ENCODE data around the gene COQ2.
"Not testable (repeated sequence)": the region's sequence is repeated elsewhere in the genome, so short reads cannot be mapped to it uniquely, and the experiment has no call there.

COQ2 gene, protein sequence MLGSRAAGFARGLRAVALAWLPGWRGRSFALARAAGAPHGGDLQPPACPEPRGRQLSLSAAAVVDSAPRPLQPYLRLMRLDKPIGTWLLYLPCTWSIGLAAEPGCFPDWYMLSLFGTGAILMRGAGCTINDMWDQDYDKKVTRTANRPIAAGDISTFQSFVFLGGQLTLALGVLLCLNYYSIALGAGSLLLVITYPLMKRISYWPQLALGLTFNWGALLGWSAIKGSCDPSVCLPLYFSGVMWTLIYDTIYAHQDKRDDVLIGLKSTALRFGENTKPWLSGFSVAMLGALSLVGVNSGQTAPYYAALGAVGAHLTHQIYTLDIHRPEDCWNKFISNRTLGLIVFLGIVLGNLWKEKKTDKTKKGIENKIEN

DNA sequence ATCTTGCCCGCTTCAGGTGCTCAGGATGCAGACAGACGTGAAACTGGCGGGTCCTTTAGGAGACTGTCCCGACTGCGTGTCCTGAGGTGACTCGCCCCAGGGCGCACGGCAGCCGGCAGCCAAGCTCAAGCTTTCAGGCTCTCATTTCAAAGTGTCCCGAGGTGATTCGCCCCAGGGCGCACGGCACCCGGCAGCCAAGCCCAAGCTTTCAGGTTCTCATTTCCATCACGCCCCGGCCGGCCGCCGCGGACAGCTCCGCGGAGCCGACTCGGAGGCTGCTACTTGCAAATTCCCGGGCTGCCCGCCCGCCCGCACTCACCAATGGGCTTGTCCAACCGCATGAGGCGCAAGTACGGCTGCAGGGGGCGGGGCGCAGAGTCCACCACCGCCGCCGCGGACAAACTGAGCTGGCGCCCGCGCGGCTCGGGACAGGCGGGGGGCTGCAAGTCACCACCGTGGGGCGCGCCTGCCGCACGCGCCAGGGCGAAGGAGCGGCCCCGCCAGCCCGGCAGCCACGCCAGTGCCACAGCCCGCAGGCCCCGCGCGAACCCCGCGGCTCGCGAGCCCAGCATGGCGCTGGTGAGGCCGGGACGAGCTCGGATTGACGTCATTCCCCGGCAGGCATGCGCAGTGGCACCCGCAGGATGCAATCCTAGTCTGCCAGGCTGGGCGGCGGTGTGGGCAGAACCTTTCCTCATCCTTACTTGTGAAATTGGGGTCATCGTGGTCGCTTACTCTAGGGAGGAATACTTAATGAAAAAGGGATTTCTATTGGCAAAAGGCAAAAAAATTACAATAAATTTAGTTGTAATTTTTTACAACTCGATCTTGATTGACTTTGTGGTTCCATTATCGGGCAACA lies at the start of gene COQ2:
Gene COQ2, minus strand, starts transcription at position 606 of the 862 bp plus-strand sequence. Its CDS starts 34 bp downstream, at position 572.
- TF ChIP-seq, protein P1, sequence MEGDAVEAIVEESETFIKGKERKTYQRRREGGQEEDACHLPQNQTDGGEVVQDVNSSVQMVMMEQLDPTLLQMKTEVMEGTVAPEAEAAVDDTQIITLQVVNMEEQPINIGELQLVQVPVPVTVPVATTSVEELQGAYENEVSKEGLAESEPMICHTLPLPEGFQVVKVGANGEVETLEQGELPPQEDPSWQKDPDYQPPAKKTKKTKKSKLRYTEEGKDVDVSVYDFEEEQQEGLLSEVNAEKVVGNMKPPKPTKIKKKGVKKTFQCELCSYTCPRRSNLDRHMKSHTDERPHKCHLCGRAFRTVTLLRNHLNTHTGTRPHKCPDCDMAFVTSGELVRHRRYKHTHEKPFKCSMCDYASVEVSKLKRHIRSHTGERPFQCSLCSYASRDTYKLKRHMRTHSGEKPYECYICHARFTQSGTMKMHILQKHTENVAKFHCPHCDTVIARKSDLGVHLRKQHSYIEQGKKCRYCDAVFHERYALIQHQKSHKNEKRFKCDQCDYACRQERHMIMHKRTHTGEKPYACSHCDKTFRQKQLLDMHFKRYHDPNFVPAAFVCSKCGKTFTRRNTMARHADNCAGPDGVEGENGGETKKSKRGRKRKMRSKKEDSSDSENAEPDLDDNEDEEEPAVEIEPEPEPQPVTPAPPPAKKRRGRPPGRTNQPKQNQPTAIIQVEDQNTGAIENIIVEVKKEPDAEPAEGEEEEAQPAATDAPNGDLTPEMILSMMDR (IDR thresholded peaks at IDR 0.05; ENCODE audit: extremely low read depth, missing control alignments): no peak
- DNase-seq (ENCODE audit: low spot score): peak; percentile 92

DNA sequence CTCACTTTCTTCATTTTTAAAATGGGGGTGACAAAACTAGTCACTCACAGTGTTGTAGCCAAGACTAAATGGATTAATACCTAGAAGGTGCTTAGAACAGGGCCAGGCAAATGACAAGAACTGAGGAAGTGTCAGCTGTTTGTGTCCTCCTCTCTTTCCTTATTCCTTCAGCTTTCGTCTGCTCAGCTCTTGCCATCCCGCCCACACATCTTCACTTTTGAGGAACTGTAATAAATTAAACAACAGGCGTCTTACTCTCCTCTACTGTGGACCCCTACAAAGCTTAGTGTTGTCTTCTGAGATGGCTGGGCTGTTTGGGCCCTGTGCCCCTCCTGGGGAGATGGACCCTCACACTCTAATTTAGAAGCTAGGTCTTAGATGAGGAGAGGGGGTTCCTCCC lies 47.4 kb upstream of the COQ2 start:
- TF ChIP-seq, protein P1 (IDR thresholded peaks at IDR 0.05; ENCODE audit: extremely low read depth, missing control alignments): no peak
- no peak for DNase-seq (ENCODE audit: low spot score)

DNA sequence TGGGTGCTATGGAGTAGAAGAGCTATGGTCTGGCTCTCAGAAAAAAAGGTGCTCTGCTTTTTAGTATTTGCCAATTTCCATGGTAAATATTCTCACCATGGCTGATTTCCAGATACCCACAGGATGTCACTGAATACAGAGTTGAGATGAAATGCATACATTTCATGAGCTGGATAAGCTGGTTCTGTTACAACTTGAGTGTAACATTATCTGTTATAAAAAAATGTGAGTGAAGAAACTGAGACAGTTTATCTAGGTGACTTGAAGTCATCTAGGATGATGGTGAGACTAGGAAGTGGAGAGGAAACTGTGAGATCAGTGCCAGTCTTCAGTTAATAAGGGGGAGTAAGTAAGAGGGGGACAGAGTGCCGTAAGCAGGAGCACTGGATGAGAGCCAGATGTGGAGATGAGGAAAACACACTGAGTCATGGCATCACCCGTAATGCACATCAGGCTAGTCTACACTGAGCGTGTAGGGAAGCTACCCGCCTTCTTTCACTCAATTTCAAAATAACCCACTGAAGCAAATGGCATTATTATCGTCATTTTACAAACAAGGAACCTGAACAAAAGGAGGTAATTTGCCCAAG lies 45.0 kb upstream of the COQ2 start:
- no peak for DNase-seq (ENCODE audit: low spot score)

DNA sequence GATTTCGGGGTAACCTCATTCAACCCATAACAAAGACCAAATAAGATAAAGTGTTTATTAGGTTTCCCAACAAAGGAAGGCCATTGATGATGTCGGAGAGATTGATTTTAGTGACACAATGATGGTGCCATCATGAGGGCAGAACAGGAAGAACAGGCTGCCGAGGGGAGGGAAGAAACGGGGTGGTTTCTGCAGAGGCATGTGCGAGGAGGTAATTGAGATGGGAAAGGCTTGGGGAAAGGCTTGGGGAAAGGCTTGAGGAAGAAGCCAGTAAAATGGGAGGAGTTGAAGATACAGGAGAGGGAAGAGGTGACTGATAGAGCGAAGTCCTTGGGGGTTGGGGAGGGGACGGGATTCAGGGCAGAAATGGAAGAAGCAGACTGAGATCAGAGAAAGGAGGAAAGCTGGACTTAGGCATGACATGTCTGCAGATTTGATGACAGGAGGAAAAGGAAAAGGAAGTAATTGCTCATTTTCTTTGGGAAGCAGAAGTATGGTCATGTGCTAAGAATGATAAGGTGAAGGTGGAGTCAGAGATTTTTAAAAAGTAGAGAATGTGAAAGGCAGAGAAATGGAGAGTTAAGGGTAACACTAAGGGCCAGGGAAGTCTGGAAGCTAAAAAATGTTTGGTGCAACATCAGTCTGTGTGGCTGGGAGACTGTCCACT lies 44.1 kb upstream of the COQ2 start:
- TF ChIP-seq, protein P1 (IDR thresholded peaks at IDR 0.05; ENCODE audit: extremely low read depth, missing control alignments): no peak
- DNase-seq (ENCODE audit: low spot score): no peak

More for the DNA sequence above, 45.0 kb upstream of the COQ2 start:
- TF ChIP-seq, protein P1 (IDR thresholded peaks at IDR 0.05; ENCODE audit: extremely low read depth, missing control alignments): no peak

DNA sequence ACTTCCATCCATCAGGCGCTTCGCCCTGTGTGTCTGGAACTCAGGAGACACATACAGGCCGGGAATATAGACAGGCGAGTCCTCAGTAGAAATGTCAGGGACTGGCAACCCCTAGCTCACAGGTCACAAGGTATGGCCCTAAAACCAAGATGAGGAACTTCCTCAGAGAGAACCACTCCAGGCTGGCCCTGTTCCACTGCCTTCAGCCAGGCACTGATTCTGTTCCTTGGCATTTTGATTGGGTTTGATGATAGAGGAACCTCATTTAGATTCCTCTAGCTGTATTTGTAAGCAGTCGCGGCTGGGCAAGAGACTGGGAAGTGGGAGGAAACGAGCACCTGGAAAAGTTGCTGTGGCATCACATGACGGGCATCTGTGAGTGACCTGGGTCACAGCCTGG lies 41.9 kb upstream of the COQ2 start:
- TF ChIP-seq, protein P1 (IDR thresholded peaks at IDR 0.05; ENCODE audit: extremely low read depth, missing control alignments): no peak

DNA sequence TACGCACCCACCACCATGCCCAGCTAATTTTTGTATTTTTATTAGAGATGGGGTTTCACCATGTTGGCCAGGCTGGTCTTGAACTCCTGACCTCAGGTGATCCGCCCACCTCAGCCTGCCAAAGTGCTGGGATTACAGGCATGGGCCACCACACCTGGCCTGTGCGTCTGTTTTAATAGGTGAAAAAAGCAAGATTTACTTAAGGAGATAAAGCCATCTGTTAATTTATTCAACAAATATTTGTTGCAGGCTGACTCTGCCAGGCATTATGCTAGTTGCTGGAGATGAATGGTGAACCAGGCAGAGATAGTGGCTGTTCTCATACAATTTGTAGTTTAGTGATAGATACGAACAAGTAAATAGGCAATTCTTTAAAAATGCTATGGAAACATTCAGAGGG lies 40.7 kb upstream of the COQ2 start:
- not testable (repeated sequence) for DNase-seq (ENCODE audit: low spot score)

More for the DNA sequence above, 41.9 kb upstream of the COQ2 start:
- no peak for DNase-seq (ENCODE audit: low spot score)

DNA sequence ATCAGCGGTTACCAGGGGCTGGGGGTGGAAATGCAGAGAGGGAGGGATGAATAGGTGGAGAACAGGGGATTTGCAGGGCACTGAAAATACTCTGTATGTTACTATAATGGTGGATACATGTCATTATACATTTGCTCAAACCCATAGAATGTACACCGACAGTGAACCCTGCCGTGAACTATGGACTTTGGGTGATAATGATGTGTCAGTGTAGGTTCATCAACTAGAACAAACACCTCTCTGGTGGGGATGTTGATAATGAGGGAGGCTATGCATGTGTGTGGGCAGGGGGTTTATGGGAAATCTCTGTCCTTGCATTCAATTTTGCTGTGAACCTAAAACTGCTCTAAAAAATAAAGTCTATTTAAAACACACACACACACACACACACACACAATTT lies 38.5 kb upstream of the COQ2 start:
- TF ChIP-seq, protein P1 (IDR thresholded peaks at IDR 0.05; ENCODE audit: extremely low read depth, missing control alignments): no peak
- DNase-seq (ENCODE audit: low spot score): no peak

Measured in GM20000 (cell line).